GM06990 (cell line): ENCODE measurements around the gene CFAP61.

Experiments used
- DNase-seq: peaks from one replicate; pipeline ENCODE4 v3.0.0-alpha.2; 2011; ENCODE audit not compliant: insufficient read length; ENCODE audit errors: extremely low read depth
- H3K27me3 ChIP-seq: replicated peaks from 2 replicates; pipeline ENCODE4 v1.6.0; 2011; ENCODE audit warnings: low read length; ENCODE audit not compliant: control insufficient read depth, insufficient read depth
- H3K36me3 ChIP-seq: 2 replicates; pipeline ENCODE4 v1.5.1; 2011; ENCODE audit warnings: low read length; ENCODE audit not compliant: control insufficient read depth, insufficient read depth
- H3K4me3 ChIP-seq: replicated peaks from 2 replicates; pipeline ENCODE4 v1.5.1; 2011; ENCODE audit warnings: low read depth, mild to moderate bottlenecking, control low read depth, low read length
- TF ChIP-seq, protein P1 (sequence below): IDR thresholded peaks from 2 replicates; pipeline ENCODE4 v1.5.1; 2011; ENCODE audit warnings: low read length, control low read depth, mild to moderate bottlenecking, inconsistent platforms; ENCODE audit not compliant: insufficient read depth, poor library complexity, severe bottlenecking

The CFAP61 gene

GRCh38 chr20:20286061-20286460 is 233.7 kb downstream of the CFAP61 start:
- TF ChIP-seq, protein P1, sequence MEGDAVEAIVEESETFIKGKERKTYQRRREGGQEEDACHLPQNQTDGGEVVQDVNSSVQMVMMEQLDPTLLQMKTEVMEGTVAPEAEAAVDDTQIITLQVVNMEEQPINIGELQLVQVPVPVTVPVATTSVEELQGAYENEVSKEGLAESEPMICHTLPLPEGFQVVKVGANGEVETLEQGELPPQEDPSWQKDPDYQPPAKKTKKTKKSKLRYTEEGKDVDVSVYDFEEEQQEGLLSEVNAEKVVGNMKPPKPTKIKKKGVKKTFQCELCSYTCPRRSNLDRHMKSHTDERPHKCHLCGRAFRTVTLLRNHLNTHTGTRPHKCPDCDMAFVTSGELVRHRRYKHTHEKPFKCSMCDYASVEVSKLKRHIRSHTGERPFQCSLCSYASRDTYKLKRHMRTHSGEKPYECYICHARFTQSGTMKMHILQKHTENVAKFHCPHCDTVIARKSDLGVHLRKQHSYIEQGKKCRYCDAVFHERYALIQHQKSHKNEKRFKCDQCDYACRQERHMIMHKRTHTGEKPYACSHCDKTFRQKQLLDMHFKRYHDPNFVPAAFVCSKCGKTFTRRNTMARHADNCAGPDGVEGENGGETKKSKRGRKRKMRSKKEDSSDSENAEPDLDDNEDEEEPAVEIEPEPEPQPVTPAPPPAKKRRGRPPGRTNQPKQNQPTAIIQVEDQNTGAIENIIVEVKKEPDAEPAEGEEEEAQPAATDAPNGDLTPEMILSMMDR = no peak
- H3K36me3 ChIP-seq = no peaks in the 10 kb centered on the region
- H3K4me3 ChIP-seq = no peak overlapping the region

DNA sequence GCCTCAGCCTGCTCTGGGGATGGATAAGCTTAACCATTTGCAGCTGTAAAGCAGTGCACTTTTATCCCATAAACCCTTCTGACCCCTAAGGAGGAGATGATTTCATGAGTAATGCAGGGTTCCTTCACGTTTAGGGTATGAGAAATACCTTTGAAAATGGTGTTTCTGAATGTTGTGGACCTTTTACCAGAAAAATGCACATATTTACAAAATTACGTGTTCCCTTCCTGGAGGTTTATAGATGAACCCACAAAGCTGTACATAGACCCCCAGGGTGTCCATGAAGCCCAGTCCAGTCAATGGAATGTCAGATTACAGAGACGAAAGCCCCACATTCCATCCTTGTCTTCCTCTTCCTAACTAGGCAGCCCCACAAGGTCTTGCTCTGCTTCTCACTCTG is 237.0 kb downstream of the CFAP61 start:
- H3K36me3 ChIP-seq = no peaks in the 10 kb centered on the region

More at GRCh38 chr20:20286061-20286460, 233.7 kb downstream of the CFAP61 start:
- DNase-seq = no peak
- H3K27me3 ChIP-seq = no peaks in the 10 kb centered on the region

DNA sequence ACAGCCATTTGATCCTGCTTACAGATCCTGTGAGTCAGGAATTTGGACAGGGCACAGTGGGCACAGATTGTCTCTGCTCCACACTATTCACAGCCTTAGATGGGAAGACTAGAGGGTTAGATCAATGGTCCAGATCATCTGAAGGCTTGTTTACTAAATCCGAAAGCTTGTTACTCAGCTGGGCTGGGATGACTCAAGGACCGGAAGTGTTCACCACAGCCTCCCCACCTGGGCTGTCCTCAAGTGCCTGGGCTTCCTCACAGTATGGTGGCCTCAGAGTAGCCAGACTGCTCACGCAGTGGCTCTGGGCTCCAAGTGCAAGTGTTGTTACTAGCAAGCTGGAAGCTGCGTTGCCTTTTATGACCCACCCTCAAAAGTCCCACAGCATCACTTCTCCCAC is 240.1 kb downstream of the CFAP61 start:
- no peaks in the 10 kb centered on the region for H3K36me3 ChIP-seq
- no peak overlapping the region for H3K4me3 ChIP-seq
- DNase-seq = peak; percentile 45
- H3K27me3 ChIP-seq = no peaks in the 10 kb centered on the region
- TF ChIP-seq, protein P1 = no peak

More for the DNA sequence above, 237.0 kb downstream of the CFAP61 start:
- TF ChIP-seq, protein P1 = no peak
- no peak overlapping the region for H3K4me3 ChIP-seq
- H3K27me3 ChIP-seq = no peaks in the 10 kb centered on the region
- no peak for DNase-seq

DNA sequence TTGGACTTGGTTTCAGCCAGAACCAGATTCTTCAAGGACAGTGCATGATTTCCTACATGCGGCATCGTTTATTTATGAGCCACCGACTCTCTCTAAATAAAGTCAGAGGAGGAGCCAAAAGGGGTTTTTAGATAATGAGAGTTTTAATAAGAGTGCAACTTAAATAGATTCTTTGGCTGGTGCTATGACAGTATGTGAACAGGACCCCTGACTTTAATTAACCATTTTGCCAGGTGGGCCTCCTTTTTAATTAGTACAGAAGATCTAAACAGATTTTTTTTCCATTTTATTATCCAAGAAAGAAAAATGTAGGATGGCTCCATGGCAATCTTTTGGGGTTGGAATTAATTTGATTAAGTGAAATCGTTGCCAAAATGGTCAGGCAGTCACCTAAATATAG is 240.8 kb downstream of the CFAP61 start:
- no peak for DNase-seq
- Histone ChIP-seq H3K4me3 (no peak overlapping the region), H3K27me3 (no peaks in the 10 kb centered on the region), H3K36me3 (no peaks in the 10 kb centered on the region)
- TF ChIP-seq, protein P1 = no peak

- TF ChIP-seq, protein P1 = no peak
- Histone ChIP-seq H3K27me3 (no peaks in the 10 kb centered on the region), H3K4me3 (no peak overlapping the region)
Observed at GRCh38 chr20:20293691-20294385, 241.5 kb downstream of the CFAP61 start.

More at GRCh38 chr20:20293691-20294385, 241.5 kb downstream of the CFAP61 start:
- no peaks in the 10 kb centered on the region for H3K36me3 ChIP-seq
- no peak for DNase-seq
